WTC11 (cell line): ENCODE results near the gene NRG2. TPM values are rescaled to one million over a fixed set of nuclear protein-coding genes. Genes with fewer than 3 reads are reported as not detected.

Experiments
- ATAC-seq: fragments of 200-7000 bp; cut with Tn5 transposase; 2 replicates; pipeline ENCODE4 v1.10.0; 2021; ENCODE audit warnings: mild to moderate bottlenecking, moderate library complexity
- CTCF ChIA-PET: fragments of 300-600 bp; sonication (Branson Sonifier 250); formaldehyde crosslinking; loops from one replicate; lab custom pipeline; 2021; ENCODE audit warnings: antibody characterized with exemption; lab: Charles Lee
- POLR2A ChIA-PET: fragments of 350-600 bp; sonication (Branson Sonifier 250); formaldehyde crosslinking; loops from one replicate; lab custom pipeline; 2021; ENCODE audit warnings: antibody characterized with exemption; lab: Charles Lee
- DNase-seq: peaks from one replicate; pipeline ENCODE4 v3.0.0; 2021; ENCODE audit warnings: low spot score
- H3K27ac Mint-ChIP-seq: 2 replicates; pipeline ENCODE4 v1.8.0; 2021; ENCODE audit warnings: mixed read lengths
- H3K27me3 Mint-ChIP-seq: 2 replicates; pipeline ENCODE4 v1.8.0; 2021; ENCODE audit warnings: low read depth, mild to moderate bottlenecking, moderate library complexity, mixed read lengths
- H3K36me3 Mint-ChIP-seq: 2 replicates; pipeline ENCODE4 v1.8.0; 2021; ENCODE audit warnings: mixed read lengths
- H3K4me1 Mint-ChIP-seq: 2 replicates; pipeline ENCODE4 v1.8.0; 2022; ENCODE audit warnings: mixed read lengths
- H3K4me3 Mint-ChIP-seq: 2 replicates; pipeline ENCODE4 v1.8.0; 2021; ENCODE audit warnings: mild to moderate bottlenecking, moderate library complexity, mixed read lengths
- H3K9me3 Mint-ChIP-seq: 2 replicates; pipeline ENCODE4 v1.8.0; 2021; ENCODE audit warnings: mixed read lengths
- ATF6 ChIP-seq: sonication (generic); formaldehyde crosslinking; IDR thresholded peaks from 2 replicates; pipeline ENCODE4 v1.8.1; 2023; ENCODE audit warnings: mild to moderate bottlenecking, missing genetic modification reagents
- ELF4 ChIP-seq: sonication (generic); formaldehyde crosslinking; IDR thresholded peaks from 2 replicates; pipeline ENCODE4 v1.8.1; 2022; ENCODE audit warnings: low read depth, mild to moderate bottlenecking, moderate library complexity, missing genetic modification reagents
- EMX1 ChIP-seq: fragments of 250-450 bp; sonication (Bioruptor Pico); IDR thresholded peaks from 2 replicates; pipeline ENCODE4 v1.8.0; 2021; ENCODE audit warnings: mild to moderate bottlenecking
- ESRRA ChIP-seq: sonication (generic); formaldehyde crosslinking; IDR thresholded peaks from 2 replicates; pipeline ENCODE4 v1.8.1; 2022; ENCODE audit warnings: mild to moderate bottlenecking, missing genetic modification reagents, borderline replicate concordance
- FOXP1 ChIP-seq: sonication (generic); formaldehyde crosslinking; IDR thresholded peaks from 2 replicates; pipeline ENCODE4 v1.8.0; 2022; ENCODE audit warnings: missing genetic modification reagents, mild to moderate bottlenecking, moderate library complexity, borderline replicate concordance
- MYBL2 ChIP-seq: sonication (generic); formaldehyde crosslinking; IDR thresholded peaks from 2 replicates; pipeline ENCODE4 v1.8.1; 2023; ENCODE audit warnings: mild to moderate bottlenecking, moderate library complexity, missing genetic modification reagents
- NFATC4 ChIP-seq: fragments of 250-450 bp; sonication (Bioruptor Pico); IDR thresholded peaks from 2 replicates; pipeline ENCODE4 v1.9.0; 2021; ENCODE audit warnings: mild to moderate bottlenecking
- NFYB ChIP-seq: sonication (generic); formaldehyde crosslinking; conservative IDR thresholded peaks from 2 replicates; pipeline ENCODE4 v1.8.0; 2022; ENCODE audit warnings: low read depth, missing genetic modification reagents
- NR1H2 ChIP-seq: sonication (generic); formaldehyde crosslinking; IDR thresholded peaks from 2 replicates; pipeline ENCODE4 v1.9.0; 2021; ENCODE audit warnings: mild to moderate bottlenecking, moderate library complexity, missing genetic modification reagents
- OVOL2 ChIP-seq: fragments of 250-450 bp; sonication (Bioruptor Pico); IDR thresholded peaks from 2 replicates; pipeline ENCODE4 v1.9.0; 2021; ENCODE audit warnings: mild to moderate bottlenecking, borderline replicate concordance
- ZBTB43 ChIP-seq: sonication (generic); formaldehyde crosslinking; IDR thresholded peaks from 2 replicates; pipeline ENCODE4 v1.8.1; 2023; ENCODE audit warnings: mild to moderate bottlenecking, missing genetic modification reagents
- ZNF138 ChIP-seq: sonication (generic); formaldehyde crosslinking; conservative IDR thresholded peaks from 2 replicates; pipeline ENCODE4 v1.8.1; 2022; ENCODE audit warnings: mild to moderate bottlenecking, moderate library complexity, missing genetic modification reagents
- ZNF317 ChIP-seq: sonication (generic); formaldehyde crosslinking; IDR thresholded peaks from 2 replicates; pipeline ENCODE4 v1.8.1; 2023; ENCODE audit warnings: low read depth, mild to moderate bottlenecking, moderate library complexity, missing genetic modification reagents, borderline replicate concordance
- ZNF396 ChIP-seq: fragments of 250-450 bp; sonication (Bioruptor Pico); IDR thresholded peaks from 2 replicates; pipeline ENCODE4 v1.8.0; 2021; ENCODE audit warnings: mild to moderate bottlenecking, moderate library complexity, borderline replicate concordance
- ZNF425 ChIP-seq: fragments of 250-450 bp; sonication (Bioruptor Pico); conservative IDR thresholded peaks from 2 replicates; pipeline ENCODE4 v1.9.0; 2021; ENCODE audit warnings: mild to moderate bottlenecking
- ZSCAN18 ChIP-seq: fragments of 250-450 bp; sonication (Bioruptor Pico); IDR thresholded peaks from 2 replicates; pipeline ENCODE4 v2.1.2; 2022; ENCODE audit warnings: mild to moderate bottlenecking, moderate library complexity
- total RNA-seq: library from RNA; stranded (reverse); gene quantifications from 3 replicates; pipeline ENCODE4 v1.2.3, GENCODE V29; 2021
- TF ChIP-seq, protein P1 (sequence below): sonication (generic); formaldehyde crosslinking; IDR thresholded peaks from 2 replicates; pipeline ENCODE4 v1.8.1; 2022; ENCODE audit warnings: mild to moderate bottlenecking, missing genetic modification reagents, moderate library complexity, borderline replicate concordance
- TF ChIP-seq, protein P2 (sequence below): sonication (generic); formaldehyde crosslinking; conservative IDR thresholded peaks from 2 replicates; pipeline ENCODE4 v1.8.1; 2023; ENCODE audit warnings: mild to moderate bottlenecking, low read depth, missing genetic modification reagents, moderate library complexity
- TF ChIP-seq, protein P3 (sequence below): fragments of 250-450 bp; sonication (Bioruptor Pico); IDR thresholded peaks from 2 replicates; pipeline ENCODE4 v1.8.0; 2021; ENCODE audit warnings: mild to moderate bottlenecking
- TF ChIP-seq, protein P4 (sequence below): sonication (generic); formaldehyde crosslinking; IDR thresholded peaks from 2 replicates; pipeline ENCODE4 v1.8.1; 2022; ENCODE audit warnings: low read depth, mild to moderate bottlenecking, moderate library complexity, missing genetic modification reagents, borderline replicate concordance
- TF ChIP-seq, protein P5 (sequence below): fragments of 250-450 bp; sonication (Bioruptor Pico); IDR thresholded peaks from 2 replicates; pipeline ENCODE4 v1.9.0; 2021; ENCODE audit warnings: mild to moderate bottlenecking

The NRG2 gene
- total RNA-seq, 1 experiment from 2014 or later = 0.44 TPM

GRCh38 chr5:140084541-140084940, 41.4 kb upstream of the NRG2 start:
- POLR2A ChIA-PET = no interaction called here
- Mint-ChIP-seq H3K27me3 (peaks cover 17% of the 10 kb centered on the region), H3K27ac (peak overlapping the region; percentile 68; the same call in 1 of the 2 replicates), H3K4me1 (peaks cover 5% of the 10 kb centered on the region), H3K9me3 (no peaks in the 10 kb centered on the region), H3K36me3 (no peaks in the 10 kb centered on the region), H3K4me3 (no peak overlapping the region)
- no peak for DNase-seq
- CTCF ChIA-PET = interaction anchor here (1.1 to 1.8 kb wide), 3 partner anchors 12 to 160 kb away, joined by 3 to 4 read pairs (median 4); no protein-coding TSS in a partner anchor
- no peak for ATAC-seq
- no peak for TF ChIP-seq FOXP1
- no peak for TF ChIP-seq NFYB (CRISPR knock-in tag)
- no peak for TF ChIP-seq NR1H2 (CRISPR knock-in tag)
- TF ChIP-seq, protein P1, sequence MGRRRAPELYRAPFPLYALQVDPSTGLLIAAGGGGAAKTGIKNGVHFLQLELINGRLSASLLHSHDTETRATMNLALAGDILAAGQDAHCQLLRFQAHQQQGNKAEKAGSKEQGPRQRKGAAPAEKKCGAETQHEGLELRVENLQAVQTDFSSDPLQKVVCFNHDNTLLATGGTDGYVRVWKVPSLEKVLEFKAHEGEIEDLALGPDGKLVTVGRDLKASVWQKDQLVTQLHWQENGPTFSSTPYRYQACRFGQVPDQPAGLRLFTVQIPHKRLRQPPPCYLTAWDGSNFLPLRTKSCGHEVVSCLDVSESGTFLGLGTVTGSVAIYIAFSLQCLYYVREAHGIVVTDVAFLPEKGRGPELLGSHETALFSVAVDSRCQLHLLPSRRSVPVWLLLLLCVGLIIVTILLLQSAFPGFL (CRISPR knock-in tag) = no peak
- TF ChIP-seq, protein P2, sequence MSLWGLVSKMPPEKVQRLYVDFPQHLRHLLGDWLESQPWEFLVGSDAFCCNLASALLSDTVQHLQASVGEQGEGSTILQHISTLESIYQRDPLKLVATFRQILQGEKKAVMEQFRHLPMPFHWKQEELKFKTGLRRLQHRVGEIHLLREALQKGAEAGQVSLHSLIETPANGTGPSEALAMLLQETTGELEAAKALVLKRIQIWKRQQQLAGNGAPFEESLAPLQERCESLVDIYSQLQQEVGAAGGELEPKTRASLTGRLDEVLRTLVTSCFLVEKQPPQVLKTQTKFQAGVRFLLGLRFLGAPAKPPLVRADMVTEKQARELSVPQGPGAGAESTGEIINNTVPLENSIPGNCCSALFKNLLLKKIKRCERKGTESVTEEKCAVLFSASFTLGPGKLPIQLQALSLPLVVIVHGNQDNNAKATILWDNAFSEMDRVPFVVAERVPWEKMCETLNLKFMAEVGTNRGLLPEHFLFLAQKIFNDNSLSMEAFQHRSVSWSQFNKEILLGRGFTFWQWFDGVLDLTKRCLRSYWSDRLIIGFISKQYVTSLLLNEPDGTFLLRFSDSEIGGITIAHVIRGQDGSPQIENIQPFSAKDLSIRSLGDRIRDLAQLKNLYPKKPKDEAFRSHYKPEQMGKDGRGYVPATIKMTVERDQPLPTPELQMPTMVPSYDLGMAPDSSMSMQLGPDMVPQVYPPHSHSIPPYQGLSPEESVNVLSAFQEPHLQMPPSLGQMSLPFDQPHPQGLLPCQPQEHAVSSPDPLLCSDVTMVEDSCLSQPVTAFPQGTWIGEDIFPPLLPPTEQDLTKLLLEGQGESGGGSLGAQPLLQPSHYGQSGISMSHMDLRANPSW (CRISPR knock-in tag) = no peak
- no peak for TF ChIP-seq ELF4 (CRISPR knock-in tag)
- TF ChIP-seq, protein P3, sequence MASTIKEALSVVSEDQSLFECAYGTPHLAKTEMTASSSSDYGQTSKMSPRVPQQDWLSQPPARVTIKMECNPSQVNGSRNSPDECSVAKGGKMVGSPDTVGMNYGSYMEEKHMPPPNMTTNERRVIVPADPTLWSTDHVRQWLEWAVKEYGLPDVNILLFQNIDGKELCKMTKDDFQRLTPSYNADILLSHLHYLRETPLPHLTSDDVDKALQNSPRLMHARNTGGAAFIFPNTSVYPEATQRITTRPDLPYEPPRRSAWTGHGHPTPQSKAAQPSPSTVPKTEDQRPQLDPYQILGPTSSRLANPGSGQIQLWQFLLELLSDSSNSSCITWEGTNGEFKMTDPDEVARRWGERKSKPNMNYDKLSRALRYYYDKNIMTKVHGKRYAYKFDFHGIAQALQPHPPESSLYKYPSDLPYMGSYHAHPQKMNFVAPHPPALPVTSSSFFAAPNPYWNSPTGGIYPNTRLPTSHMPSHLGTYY (CRISPR knock-in tag) = no peak
- TF ChIP-seq ZBTB43 (CRISPR knock-in tag) = no peak
- no peak for TF ChIP-seq ZNF317 (CRISPR knock-in tag)
- no peak for TF ChIP-seq ZNF138 (CRISPR knock-in tag)
- no peak for TF ChIP-seq ZSCAN18 (CRISPR knock-in tag)

DNA sequence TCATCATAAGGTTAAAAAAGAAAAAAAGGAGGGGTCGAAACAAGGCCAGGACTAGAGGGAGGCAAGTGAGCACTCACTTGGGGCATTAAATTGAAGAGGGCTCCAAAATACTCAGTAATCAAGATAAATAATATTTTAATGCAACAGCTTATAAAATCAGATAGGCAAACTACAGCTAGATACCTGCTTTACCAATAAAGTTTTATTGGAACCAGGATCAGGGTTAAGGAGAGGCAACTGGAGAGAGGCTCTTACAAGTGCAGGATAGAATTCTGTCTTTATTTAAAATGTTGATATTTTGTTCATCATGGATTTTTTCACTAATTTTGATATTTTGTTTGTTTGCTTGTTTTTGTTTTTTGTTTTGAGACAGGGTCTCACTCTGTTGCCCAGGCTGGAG, 40.6 kb upstream of the NRG2 start:
- no peak overlapping the region for H3K4me3 Mint-ChIP-seq
- TF ChIP-seq NFATC4 (CRISPR knock-in tag) = no peak
- no peak for TF ChIP-seq OVOL2
- TF ChIP-seq FOXP1 = no peak
- TF ChIP-seq MYBL2 (CRISPR knock-in tag) = no peak
- TF ChIP-seq EMX1 = no peak
- no peak for TF ChIP-seq ATF6 (CRISPR knock-in tag)
- no peak for TF ChIP-seq ZNF425 (CRISPR knock-in tag)
- no peak for TF ChIP-seq ESRRA (CRISPR knock-in tag)
- TF ChIP-seq ZNF138 (CRISPR knock-in tag) = no peak
- TF ChIP-seq ZNF396 (CRISPR knock-in tag) = no peak
- TF ChIP-seq, protein P4, sequence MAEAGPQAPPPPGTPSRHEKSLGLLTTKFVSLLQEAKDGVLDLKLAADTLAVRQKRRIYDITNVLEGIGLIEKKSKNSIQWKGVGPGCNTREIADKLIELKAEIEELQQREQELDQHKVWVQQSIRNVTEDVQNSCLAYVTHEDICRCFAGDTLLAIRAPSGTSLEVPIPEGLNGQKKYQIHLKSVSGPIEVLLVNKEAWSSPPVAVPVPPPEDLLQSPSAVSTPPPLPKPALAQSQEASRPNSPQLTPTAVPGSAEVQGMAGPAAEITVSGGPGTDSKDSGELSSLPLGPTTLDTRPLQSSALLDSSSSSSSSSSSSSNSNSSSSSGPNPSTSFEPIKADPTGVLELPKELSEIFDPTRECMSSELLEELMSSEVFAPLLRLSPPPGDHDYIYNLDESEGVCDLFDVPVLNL (CRISPR knock-in tag) = no peak
- TF ChIP-seq, protein P5, sequence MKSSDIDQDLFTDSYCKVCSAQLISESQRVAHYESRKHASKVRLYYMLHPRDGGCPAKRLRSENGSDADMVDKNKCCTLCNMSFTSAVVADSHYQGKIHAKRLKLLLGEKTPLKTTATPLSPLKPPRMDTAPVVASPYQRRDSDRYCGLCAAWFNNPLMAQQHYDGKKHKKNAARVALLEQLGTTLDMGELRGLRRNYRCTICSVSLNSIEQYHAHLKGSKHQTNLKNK (CRISPR knock-in tag) = no peak
- ATAC-seq (no peak), DNase-seq (no peak)
- H3K4me1 Mint-ChIP-seq = peaks cover 5% of the 10 kb centered on the region
- no peaks in the 10 kb centered on the region for H3K36me3 Mint-ChIP-seq
- no peak overlapping the region for H3K27ac Mint-ChIP-seq
- POLR2A ChIA-PET = no interaction called here
- CTCF ChIA-PET = no interaction called here
- no peaks in the 10 kb centered on the region for H3K9me3 Mint-ChIP-seq
- peaks cover 13% of the 10 kb centered on the region for H3K27me3 Mint-ChIP-seq
